NT2/D1 (cell line): ENCODE measurements around the gene HOTAIR.

Experiments
- YY1 ChIP-seq: IDR thresholded peaks from 2 replicates; pipeline ENCODE4 v1.6.1; 2011; ENCODE audit not compliant: insufficient read length, insufficient read depth
- ZNF274 ChIP-seq: IDR thresholded peaks from 2 replicates; pipeline ENCODE4 v1.6.1; 2011; ENCODE audit warnings: mild to moderate bottlenecking, low read depth, low read length

DNA sequence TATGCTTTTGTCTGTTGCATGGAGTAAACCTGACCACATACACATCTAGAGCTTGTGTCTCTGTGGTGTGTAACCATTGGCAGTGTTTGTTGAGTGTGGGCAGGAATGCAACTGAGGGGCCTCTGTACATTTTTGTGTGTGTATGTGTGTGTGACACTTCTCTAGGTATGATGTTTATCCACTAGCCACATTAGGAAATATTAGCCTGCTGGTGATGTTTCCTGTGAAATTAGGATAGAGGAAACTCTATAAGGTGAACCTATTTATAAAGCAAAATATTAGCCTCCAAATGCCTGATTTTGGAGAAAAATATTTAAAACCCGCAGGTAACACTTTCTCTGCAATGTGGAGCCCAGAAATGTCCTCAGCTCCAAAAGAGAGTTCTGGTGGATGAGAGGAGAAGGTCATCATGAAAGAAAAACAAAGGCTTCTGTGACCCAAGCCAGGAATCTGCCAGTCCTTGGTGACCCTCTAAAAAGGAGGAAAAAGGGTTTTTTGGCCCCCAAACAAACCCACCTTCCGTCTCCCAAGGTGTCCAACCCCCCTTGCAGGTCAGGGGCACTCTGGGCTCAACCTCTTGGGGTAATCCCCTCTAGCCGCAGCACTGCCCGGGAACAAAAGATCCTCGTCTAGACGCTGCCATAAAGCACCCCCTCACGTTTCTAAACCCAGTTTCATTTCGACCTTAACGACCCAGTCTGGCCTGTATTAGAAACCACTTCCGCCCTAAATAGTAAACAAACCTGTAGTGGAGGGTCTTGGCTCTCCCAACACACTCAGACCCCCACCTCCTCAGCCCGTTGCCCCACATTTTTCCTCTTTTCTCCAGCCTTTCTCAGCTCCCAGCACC lies 3.1 kb upstream of the HOTAIR start:
- TF ChIP-seq YY1 (no peak), ZNF274 (no peak)
